Kidney epithelial cell (primary cell): ENCODE data around the gene KIF5C. TPM values are rescaled to one million over a fixed set of nuclear protein-coding genes. Genes with fewer than 3 reads are reported as not detected.

Experiments used
- DNase-seq: peaks from one replicate; pipeline ENCODE4 v3.0.0-alpha.2; 2010; ENCODE audit warnings: low read depth
- H3K27me3 ChIP-seq: 2 replicates; pipeline ENCODE4 v1.6.0; 2011; ENCODE audit warnings: low read length; ENCODE audit not compliant: control insufficient read depth, insufficient read depth
- H3K36me3 ChIP-seq: 2 replicates; pipeline ENCODE4 v1.5.1; 2011; ENCODE audit warnings: low read length; ENCODE audit not compliant: control insufficient read depth, insufficient read depth
- H3K4me3 ChIP-seq: 2 replicates; pipeline ENCODE4 v1.5.1; 2011; ENCODE audit warnings: low read depth, mild to moderate bottlenecking, control low read depth, low read length
- total RNA-seq: library from RNA; depleted of rRNA; stranded (reverse); fragments of >200 nt; gene quantifications from 2 replicates; pipeline ENCODE4 v1.2.3, GENCODE V29; 2015
- TF ChIP-seq, protein P1 (sequence below): IDR thresholded peaks from 2 replicates; pipeline ENCODE4 v1.5.1; 2011; ENCODE audit warnings: mild to moderate bottlenecking, moderate library complexity, low read length, control low read depth, inconsistent platforms; ENCODE audit not compliant: insufficient read depth, poor library complexity, severe bottlenecking

The KIF5C gene
- total RNA-seq, 1 donor from 2014 or later, result 8.7 TPM

- TF ChIP-seq, protein P1, sequence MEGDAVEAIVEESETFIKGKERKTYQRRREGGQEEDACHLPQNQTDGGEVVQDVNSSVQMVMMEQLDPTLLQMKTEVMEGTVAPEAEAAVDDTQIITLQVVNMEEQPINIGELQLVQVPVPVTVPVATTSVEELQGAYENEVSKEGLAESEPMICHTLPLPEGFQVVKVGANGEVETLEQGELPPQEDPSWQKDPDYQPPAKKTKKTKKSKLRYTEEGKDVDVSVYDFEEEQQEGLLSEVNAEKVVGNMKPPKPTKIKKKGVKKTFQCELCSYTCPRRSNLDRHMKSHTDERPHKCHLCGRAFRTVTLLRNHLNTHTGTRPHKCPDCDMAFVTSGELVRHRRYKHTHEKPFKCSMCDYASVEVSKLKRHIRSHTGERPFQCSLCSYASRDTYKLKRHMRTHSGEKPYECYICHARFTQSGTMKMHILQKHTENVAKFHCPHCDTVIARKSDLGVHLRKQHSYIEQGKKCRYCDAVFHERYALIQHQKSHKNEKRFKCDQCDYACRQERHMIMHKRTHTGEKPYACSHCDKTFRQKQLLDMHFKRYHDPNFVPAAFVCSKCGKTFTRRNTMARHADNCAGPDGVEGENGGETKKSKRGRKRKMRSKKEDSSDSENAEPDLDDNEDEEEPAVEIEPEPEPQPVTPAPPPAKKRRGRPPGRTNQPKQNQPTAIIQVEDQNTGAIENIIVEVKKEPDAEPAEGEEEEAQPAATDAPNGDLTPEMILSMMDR, result no peak
- no peak for DNase-seq
These were observed 26.1 kb downstream of the KIF5C start for GRCh38 chr2:148901142-148901541.

GRCh38 chr2:148902798-148903197 is 27.8 kb downstream of the KIF5C start:
- TF ChIP-seq, protein P1, result no peak
- H3K4me3 ChIP-seq, result no peak overlapping the region
- H3K36me3 ChIP-seq, result no peaks in the 10 kb centered on the region
- no peaks in the 10 kb centered on the region for H3K27me3 ChIP-seq
- no peak for DNase-seq

More at GRCh38 chr2:148901142-148901541, 26.1 kb downstream of the KIF5C start:
- Histone ChIP-seq H3K36me3 (no peaks in the 10 kb centered on the region), H3K4me3 (no peak overlapping the region), H3K27me3 (no peaks in the 10 kb centered on the region)

DNA sequence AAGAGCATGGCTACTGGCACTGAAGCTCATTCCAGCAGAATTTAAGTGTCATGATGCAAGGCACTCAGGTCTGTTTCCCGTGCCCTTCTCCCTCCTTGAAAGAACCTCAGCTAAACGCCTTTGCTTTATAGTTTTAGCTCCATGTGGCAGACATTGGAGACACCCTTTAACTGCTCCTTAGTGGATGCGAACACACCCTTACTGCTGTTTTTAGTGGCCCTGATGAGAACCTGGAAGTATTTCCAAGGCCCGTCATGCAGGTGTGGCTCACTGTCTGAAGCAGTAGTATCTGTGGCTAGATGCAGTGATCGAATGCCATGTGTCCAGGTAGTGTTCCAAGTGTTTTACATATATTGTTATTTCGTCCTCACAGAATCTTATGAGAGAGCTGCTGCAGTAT is 28.3 kb downstream of the KIF5C start:
- TF ChIP-seq, protein P1, result no peak
- DNase-seq, result no peak
- no peaks in the 10 kb centered on the region for H3K27me3 ChIP-seq
- H3K4me3 ChIP-seq, result no peak overlapping the region
- no peaks in the 10 kb centered on the region for H3K36me3 ChIP-seq

GRCh38 chr2:148903979-148904378 is 29.0 kb downstream of the KIF5C start:
- no peak overlapping the region for H3K4me3 ChIP-seq

DNA sequence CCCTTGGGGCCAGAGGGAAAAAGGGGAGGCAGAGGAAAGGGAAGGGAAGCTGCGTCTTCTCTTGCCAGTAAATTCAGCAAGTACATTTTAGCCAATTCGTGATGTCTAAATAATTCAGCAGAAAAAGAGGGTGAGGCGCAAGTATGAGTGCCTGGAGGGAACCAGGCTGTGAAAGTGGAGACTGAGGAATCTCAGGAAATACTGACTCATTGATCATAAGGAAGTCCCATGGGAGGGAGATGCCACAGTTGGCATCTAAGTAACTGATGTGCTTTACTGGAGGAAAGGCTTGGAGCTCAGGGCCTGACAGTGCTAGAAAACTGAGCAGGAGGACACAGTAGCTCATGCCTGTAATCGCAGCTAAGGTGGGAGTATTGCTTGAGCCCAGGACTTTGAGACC is 31.1 kb downstream of the KIF5C start:
- DNase-seq, result no peak
- Histone ChIP-seq H3K4me3 (no peak overlapping the region), H3K36me3 (no peaks in the 10 kb centered on the region), H3K27me3 (no peaks in the 10 kb centered on the region)
- TF ChIP-seq, protein P1, result no peak

More at GRCh38 chr2:148903979-148904378, 29.0 kb downstream of the KIF5C start:
- Histone ChIP-seq H3K36me3 (no peaks in the 10 kb centered on the region), H3K27me3 (no peaks in the 10 kb centered on the region)
- DNase-seq, result no peak
- TF ChIP-seq, protein P1, result no peak

DNA sequence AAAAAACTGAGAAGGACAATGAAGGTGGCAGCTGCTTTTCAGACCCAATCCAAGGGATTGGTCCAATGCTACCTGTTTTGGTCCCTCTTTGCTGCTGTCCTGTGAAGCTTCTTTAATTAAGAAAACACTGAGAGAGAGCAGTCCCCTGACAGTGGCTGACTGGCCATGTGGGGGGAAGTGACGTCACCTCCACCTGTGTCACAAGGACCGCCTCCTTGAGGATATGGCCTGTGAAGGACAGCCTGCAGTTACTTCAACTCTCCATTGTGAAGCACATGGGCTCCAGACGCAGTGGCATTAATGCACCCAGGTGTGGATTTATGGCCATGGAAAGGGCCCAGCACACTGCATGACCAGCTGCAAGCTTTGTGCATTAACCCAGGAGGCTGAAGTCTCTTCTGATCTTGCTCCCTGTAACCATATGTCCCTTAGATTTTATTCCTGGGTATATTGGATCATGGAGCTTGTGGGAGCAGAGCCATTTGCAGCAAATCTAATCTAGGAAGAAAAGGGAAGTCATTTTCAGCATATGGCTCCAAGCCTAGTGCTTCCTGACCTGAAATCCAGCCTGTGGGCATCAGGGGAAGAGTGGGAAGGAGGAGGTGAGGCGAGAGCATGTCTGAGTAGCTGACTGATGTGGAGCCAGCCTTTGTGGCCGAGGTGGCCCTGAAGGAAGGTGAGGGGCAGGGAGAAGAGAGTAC is 32.2 kb downstream of the KIF5C start:
- H3K4me3 ChIP-seq, result no peak overlapping the region
- no peaks in the 10 kb centered on the region for H3K36me3 ChIP-seq
- TF ChIP-seq, protein P1, result no peak
- H3K27me3 ChIP-seq, result no peaks in the 10 kb centered on the region
- no peak for DNase-seq
